GM21390 (cell line): ENCODE measurements around the gene ZNF682.
"Not testable (repeated sequence)": the region's sequence is repeated elsewhere in the genome, so short reads cannot be mapped to it uniquely, and the experiment has no call there.

Source experiments
- ATAC-seq: cut with Tn5 transposase; IDR thresholded peaks from one replicate; pipeline ENCODE4 v1.9.1; 2021; ENCODE audit not compliant: unreplicated experiment

ZNF682 gene

GRCh38 chr19:20005741-20006140 lies 33.6 kb downstream of the ZNF682 start:
- no peak for ATAC-seq

GRCh38 chr19:19997656-19998268 lies 41.5 kb downstream of the ZNF682 start:
- no peak for ATAC-seq

GRCh38 chr19:19966862-19967261 lies 72.4 kb downstream of the ZNF682 start:
- no peak for ATAC-seq

- not testable (repeated sequence) for ATAC-seq
Observed at GRCh38 chr19:19966126-19966525, 73.2 kb downstream of the ZNF682 start.

- no peak for ATAC-seq
Observed at GRCh38 chr19:19964416-19964815, 74.9 kb downstream of the ZNF682 start.

- ATAC-seq, result not testable (repeated sequence)
Observed at GRCh38 chr19:19959151-19959799, 80.0 kb downstream of the ZNF682 start.

GRCh38 chr19:19957766-19958165 lies 81.5 kb downstream of the ZNF682 start:
- ATAC-seq, result not testable (repeated sequence)

- ATAC-seq, result no peak
Observed at GRCh38 chr19:19956434-19957075, 82.8 kb downstream of the ZNF682 start.

- no peak for ATAC-seq
Observed at GRCh38 chr19:19955208-19955607, 84.1 kb downstream of the ZNF682 start.
